ENCODE data around the gene UAP1L1. TPM values are rescaled to one million over a fixed set of nuclear protein-coding genes. Genes with fewer than 3 reads are reported as not detected.

The UAP1L1 gene
- total RNA-seq, 3 donors from 2014 or later, result 6.7 to 12.0 (median 6.9) TPM

DNA sequence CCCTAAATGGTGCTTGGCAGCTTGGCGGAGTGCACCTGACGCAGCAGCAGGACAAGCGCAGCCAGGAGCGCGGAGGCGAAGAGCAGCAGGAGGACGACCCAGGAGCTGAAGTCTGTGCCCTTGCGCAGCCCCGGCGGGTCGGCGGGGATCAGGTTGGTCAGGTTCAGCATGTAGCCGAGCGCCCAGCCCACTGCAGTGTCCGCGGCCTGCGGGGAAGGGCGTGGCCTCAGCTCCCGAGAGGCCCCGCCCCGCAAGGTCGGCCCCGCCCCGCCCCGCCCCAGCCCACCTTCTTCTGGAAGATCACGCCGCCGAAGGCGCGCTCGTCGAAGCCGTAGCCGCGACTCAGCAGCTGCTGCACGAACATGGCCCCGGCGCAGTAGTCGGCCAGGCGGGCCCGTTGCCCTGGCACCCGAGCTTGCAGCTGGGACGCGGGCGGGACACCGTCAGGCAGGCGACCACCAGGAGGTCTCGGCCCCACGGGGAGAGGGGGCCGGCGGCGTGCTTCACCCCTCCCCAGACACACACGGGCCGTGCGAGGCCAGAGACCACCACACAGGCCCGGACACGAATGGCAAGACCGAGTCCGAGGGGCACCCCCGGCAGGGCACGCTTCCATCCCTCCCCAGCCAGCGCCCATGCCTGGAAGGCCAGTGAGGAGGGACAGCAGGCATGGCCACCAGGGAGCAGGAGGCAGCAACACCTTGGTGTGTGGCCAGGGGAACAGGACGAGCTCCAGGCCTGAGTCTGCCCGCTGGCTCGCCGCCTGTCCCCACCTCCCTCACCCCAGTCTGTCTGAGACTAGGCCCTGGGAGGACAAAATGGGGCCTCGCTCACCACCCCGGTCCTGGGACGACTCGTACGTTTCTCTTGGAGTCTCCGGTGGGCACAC lies 28.4 kb upstream of the UAP1L1 start:
- intact Hi-C loops (cut with DNase I; ENCODE audit: low total_unique reads), result no loop called here

DNA sequence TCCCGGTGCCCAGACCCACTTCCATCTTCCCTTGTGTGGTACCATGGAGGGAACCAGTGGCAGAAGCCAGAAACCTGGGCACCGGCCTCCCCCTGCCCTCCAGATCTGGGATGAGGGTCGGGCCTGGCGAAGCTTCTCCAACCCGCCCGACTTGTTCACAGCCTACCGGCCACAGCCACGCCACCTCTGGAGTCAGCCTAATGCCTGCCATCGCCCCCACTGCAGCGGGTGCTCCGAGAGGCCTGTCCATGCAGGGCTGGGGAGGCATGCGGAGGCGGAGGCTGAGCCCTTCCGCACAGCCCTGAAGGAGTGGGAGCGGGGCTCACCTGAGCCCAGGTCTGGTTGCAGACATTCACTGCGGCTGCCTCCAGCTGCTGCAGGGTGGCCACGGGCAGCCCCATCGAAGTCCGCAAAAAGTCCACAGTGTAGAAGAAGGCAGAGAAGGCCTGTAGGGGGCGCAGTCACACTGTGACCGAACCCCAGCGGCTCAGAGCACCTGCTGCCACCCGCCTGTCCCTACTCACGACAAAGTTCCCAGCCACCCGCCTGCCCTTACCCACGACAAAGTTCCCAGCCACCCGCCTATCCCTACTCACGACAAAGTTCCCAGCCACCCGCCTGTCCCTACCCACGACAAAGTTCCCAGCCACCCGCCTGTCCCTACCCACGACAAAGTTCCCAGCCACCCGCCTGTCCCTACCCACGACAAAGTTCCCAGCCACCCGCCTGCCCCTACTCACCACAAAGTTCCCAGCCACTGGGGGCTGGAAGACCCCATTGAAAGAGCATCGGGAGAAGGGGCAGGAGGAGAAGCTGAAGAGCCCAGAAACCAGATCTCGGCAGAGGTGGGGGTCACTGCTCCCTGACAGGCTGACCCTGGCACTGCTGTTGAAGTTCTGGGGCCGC lies 27.5 kb upstream of the UAP1L1 start:
- Histone ChIP-seq H3K36me3 (no peaks in the 10 kb centered on the region), H3K4me1 (peaks cover 11 to 22% of the 10 kb centered on the region in 2 donors), H3K27ac (no peak overlapping the region), H3K4me3 (peak overlapping the region in 1 of 3 donors; percentile 31), H3K9me3 (no peaks in the 10 kb centered on the region), H3K27me3 (peaks cover 5 to 24% of the 10 kb centered on the region in 2 donors)
- intact Hi-C loops (cut with DNase I; ENCODE audit: low total_unique reads), result no loop called here
- no peak for TF ChIP-seq POLR2A (IDR thresholded peaks at IDR 0.05)
- TF ChIP-seq, protein P1, sequence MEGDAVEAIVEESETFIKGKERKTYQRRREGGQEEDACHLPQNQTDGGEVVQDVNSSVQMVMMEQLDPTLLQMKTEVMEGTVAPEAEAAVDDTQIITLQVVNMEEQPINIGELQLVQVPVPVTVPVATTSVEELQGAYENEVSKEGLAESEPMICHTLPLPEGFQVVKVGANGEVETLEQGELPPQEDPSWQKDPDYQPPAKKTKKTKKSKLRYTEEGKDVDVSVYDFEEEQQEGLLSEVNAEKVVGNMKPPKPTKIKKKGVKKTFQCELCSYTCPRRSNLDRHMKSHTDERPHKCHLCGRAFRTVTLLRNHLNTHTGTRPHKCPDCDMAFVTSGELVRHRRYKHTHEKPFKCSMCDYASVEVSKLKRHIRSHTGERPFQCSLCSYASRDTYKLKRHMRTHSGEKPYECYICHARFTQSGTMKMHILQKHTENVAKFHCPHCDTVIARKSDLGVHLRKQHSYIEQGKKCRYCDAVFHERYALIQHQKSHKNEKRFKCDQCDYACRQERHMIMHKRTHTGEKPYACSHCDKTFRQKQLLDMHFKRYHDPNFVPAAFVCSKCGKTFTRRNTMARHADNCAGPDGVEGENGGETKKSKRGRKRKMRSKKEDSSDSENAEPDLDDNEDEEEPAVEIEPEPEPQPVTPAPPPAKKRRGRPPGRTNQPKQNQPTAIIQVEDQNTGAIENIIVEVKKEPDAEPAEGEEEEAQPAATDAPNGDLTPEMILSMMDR (IDR thresholded peaks at IDR 0.05), result peak; percentile 32 to 49 (median 48)
- no peak for DNase-seq (ENCODE audit: low spot score in 2 of 2)

More for the DNA sequence above, 28.4 kb upstream of the UAP1L1 start:
- H3K36me3 ChIP-seq, result no peaks in the 10 kb centered on the region
- peak overlapping the region in 2 of 3 donors; percentile 9 to 31 for H3K4me3 ChIP-seq
- H3K9me3 ChIP-seq, result no peaks in the 10 kb centered on the region
- H3K4me1 ChIP-seq, result peaks cover 12 to 14% of the 10 kb centered on the region in 2 donors
- H3K27me3 ChIP-seq, result peaks cover 5 to 24% of the 10 kb centered on the region in 2 donors
- DNase-seq (ENCODE audit: low spot score in 2 of 2), result no peak
- H3K27ac ChIP-seq, result no peak overlapping the region
- TF ChIP-seq POLR2A (IDR thresholded peaks at IDR 0.05), result no peak

DNA sequence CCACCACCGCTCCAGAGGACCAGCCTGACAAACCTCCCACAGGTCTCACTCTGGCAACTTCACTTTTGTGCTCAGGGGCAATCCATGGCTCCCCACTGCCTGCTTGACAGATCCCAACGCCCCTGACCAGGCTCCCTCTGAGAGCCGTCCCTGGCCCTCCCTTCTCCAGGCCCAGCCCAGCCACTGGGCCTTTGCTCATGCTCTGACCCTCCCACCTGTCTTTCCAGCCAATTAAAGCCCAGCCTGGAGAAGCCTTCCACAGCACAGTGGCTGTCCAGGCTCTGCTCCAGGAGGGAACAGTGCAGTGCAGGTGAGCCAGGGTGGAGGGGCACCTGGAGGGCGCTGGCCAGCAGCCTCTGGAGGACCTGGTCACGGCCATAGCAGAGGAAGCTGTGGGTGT lies 26.7 kb upstream of the UAP1L1 start:
- Histone ChIP-seq H3K36me3 (no peaks in the 10 kb centered on the region), H3K27ac (no peak overlapping the region), H3K4me3 (no peak overlapping the region), H3K9me3 (no peaks in the 10 kb centered on the region), H3K4me1 (peaks cover 13 to 19% of the 10 kb centered on the region in 2 donors), H3K27me3 (peaks cover 5 to 24% of the 10 kb centered on the region in 2 donors)
- intact Hi-C loops (cut with DNase I; ENCODE audit: low total_unique reads), result no loop called here
- TF ChIP-seq, protein P1 (IDR thresholded peaks at IDR 0.05), result no peak
- TF ChIP-seq POLR2AphosphoS5 (IDR thresholded peaks at IDR 0.05) (no peak), POLR2A (IDR thresholded peaks at IDR 0.05) (no peak)
- no peak for DNase-seq (ENCODE audit: low spot score in 2 of 2)

DNA sequence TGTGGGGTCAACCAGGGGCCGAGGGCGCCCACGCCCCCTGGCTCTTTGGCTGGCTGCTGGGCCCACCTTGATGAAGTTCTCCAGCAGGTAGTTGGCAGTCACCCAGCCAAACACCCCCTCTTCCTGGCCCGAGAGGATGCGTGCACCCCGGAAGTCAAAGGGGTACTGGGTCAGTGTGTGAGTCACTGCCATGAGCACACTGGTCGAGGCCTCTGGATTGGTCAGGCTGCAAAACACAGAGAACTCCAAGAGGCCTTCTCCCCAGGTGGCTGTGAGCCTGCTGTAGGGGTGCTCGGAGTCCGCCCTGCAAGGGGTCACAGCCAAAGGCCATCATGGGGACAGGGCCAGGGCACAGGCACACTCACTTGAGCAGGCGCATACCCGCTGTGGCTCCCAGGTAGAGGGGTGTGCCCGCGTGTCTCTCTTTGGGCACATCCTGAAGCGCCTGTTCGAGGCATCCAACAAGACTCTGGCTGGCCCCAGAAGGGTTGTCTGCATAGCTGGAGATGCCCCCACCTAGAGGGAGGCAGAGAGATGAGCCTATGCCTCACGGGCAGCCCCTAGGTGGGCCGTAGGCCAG lies 26.1 kb upstream of the UAP1L1 start:
- TF ChIP-seq POLR2A (IDR thresholded peaks at IDR 0.05) (no peak), POLR2AphosphoS5 (IDR thresholded peaks at IDR 0.05) (no peak)
- TF ChIP-seq, protein P1 (IDR thresholded peaks at IDR 0.05), result no peak
- H3K27me3 ChIP-seq, result peaks cover 5 to 24% of the 10 kb centered on the region in 2 donors

DNA sequence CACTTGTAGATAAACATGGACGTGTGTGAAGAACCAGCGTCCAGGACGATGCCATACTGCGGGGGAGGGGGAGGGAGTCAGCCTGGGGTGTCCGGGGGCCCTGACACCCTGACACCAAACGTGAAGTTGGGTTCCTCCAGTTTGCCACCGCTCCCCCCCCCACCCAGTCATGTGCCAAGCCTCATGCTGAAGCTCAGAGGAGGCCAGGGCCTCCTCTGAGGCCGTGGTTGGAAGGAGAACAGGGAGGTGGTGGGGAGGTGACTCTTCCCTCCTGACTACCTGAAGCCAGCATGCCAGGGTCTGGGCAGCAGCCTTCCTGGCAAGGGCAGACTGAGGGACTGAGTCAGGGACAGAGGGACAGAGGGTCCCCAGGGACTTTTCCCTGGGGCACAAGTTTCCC lies 25.0 kb upstream of the UAP1L1 start:
- H3K9me3 ChIP-seq, result no peaks in the 10 kb centered on the region
- H3K27me3 ChIP-seq, result peaks cover 5 to 19% of the 10 kb centered on the region in 2 donors
- intact Hi-C loops (cut with DNase I; ENCODE audit: low total_unique reads), result no loop called here
- no peak overlapping the region for H3K27ac ChIP-seq
- H3K4me1 ChIP-seq, result peaks cover 14 to 18% of the 10 kb centered on the region in 2 donors
- H3K4me3 ChIP-seq, result no peak overlapping the region
- no peak for TF ChIP-seq POLR2A (IDR thresholded peaks at IDR 0.05)
- TF ChIP-seq, protein P1 (IDR thresholded peaks at IDR 0.05), result no peak
- TF ChIP-seq POLR2AphosphoS5 (IDR thresholded peaks at IDR 0.05), result no peak
- no peaks in the 10 kb centered on the region for H3K36me3 ChIP-seq
- no peak for DNase-seq (ENCODE audit: low spot score in 2 of 2)

More for the DNA sequence above, 26.1 kb upstream of the UAP1L1 start:
- no peak for DNase-seq (ENCODE audit: low spot score in 2 of 2)
- no peaks in the 10 kb centered on the region for H3K9me3 ChIP-seq
- H3K4me3 ChIP-seq, result no peak overlapping the region
- H3K36me3 ChIP-seq, result no peaks in the 10 kb centered on the region
- peaks cover 14 to 18% of the 10 kb centered on the region in 2 donors for H3K4me1 ChIP-seq
- intact Hi-C loops (cut with DNase I; ENCODE audit: low total_unique reads), result no loop called here
- H3K27ac ChIP-seq, result no peak overlapping the region

All from breast epithelium (tissue), 4 donors.